HCT116 (cell line): Measurements from ENCODE around the gene PADI2.

Experiments
- MAX ChIP-seq: IDR thresholded peaks from 2 replicates; pipeline ENCODE4 v1.6.1; 2012
- POLR2A ChIP-seq: IDR thresholded peaks from 2 replicates; pipeline ENCODE4 v1.7.0; 2011; ENCODE audit warnings: borderline replicate concordance; ENCODE audit not compliant: insufficient read depth, insufficient read length; ENCODE audit errors: extremely low read depth
- SIN3A ChIP-seq: IDR thresholded peaks from 2 replicates; pipeline ENCODE4 v1.6.1; 2012; ENCODE audit warnings: low read depth
- YY1 ChIP-seq: IDR thresholded peaks from 2 replicates; pipeline ENCODE4 v1.6.1; 2011; ENCODE audit warnings: low read length, low read depth, moderate library complexity, mild to moderate bottlenecking; ENCODE audit not compliant: insufficient replicate concordance; ENCODE audit errors: extremely low read depth
- ZNF274 ChIP-seq: fragments of 200-500 bp; sonication (Bioruptor generic); IDR thresholded peaks from 2 replicates; pipeline ENCODE4 v1.6.1; 2014; ENCODE audit warnings: mild to moderate bottlenecking, low read depth, low read length, inconsistent platforms
- TF ChIP-seq, protein P1 (sequence below), 3 experiments: fragments of 200-600 bp in 1 of 3; sonication (generic) in 1 of 3; IDR thresholded peaks in 2 of 3; conservative IDR thresholded peaks in 1 of 3; 2 replicates each; pipeline ENCODE4 v1.5.1; 2012 to 2017; ENCODE audit warnings: low read depth in 2 of 3, low read length in 2 of 3, antibody characterized with exemption in 1 of 3, borderline replicate concordance in 1 of 3, control low read depth in 1 of 3, mild to moderate bottlenecking in 1 of 3, mixed read lengths in 1 of 3, mixed run types in 1 of 3, moderate library complexity in 1 of 3; ENCODE audit not compliant: insufficient read depth in 1 of 3
- TF ChIP-seq, protein P2 (sequence below): IDR thresholded peaks from 2 replicates; pipeline ENCODE4 v1.6.1; 2011; ENCODE audit warnings: mild to moderate bottlenecking, low read length, moderate library complexity; ENCODE audit not compliant: insufficient replicate concordance; ENCODE audit errors: extremely low read depth

GRCh38 chr1:17134034-17134433 is 14.8 kb upstream of the PADI2 start:
- no peak for TF ChIP-seq POLR2A
- TF ChIP-seq SIN3A = no peak
- no peak for TF ChIP-seq ZNF274
- TF ChIP-seq, protein P1, sequence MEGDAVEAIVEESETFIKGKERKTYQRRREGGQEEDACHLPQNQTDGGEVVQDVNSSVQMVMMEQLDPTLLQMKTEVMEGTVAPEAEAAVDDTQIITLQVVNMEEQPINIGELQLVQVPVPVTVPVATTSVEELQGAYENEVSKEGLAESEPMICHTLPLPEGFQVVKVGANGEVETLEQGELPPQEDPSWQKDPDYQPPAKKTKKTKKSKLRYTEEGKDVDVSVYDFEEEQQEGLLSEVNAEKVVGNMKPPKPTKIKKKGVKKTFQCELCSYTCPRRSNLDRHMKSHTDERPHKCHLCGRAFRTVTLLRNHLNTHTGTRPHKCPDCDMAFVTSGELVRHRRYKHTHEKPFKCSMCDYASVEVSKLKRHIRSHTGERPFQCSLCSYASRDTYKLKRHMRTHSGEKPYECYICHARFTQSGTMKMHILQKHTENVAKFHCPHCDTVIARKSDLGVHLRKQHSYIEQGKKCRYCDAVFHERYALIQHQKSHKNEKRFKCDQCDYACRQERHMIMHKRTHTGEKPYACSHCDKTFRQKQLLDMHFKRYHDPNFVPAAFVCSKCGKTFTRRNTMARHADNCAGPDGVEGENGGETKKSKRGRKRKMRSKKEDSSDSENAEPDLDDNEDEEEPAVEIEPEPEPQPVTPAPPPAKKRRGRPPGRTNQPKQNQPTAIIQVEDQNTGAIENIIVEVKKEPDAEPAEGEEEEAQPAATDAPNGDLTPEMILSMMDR (IDR thresholded peaks at IDR 0.05 in 2 of 3, conservative IDR thresholded peaks at IDR 0.05 in 1 of 3; ENCODE audit: borderline replicate concordance in 1 of 3, insufficient read depth in 1 of 3, low read depth in 2 of 3, low read length in 2 of 3) = no peak
- TF ChIP-seq, protein P2, sequence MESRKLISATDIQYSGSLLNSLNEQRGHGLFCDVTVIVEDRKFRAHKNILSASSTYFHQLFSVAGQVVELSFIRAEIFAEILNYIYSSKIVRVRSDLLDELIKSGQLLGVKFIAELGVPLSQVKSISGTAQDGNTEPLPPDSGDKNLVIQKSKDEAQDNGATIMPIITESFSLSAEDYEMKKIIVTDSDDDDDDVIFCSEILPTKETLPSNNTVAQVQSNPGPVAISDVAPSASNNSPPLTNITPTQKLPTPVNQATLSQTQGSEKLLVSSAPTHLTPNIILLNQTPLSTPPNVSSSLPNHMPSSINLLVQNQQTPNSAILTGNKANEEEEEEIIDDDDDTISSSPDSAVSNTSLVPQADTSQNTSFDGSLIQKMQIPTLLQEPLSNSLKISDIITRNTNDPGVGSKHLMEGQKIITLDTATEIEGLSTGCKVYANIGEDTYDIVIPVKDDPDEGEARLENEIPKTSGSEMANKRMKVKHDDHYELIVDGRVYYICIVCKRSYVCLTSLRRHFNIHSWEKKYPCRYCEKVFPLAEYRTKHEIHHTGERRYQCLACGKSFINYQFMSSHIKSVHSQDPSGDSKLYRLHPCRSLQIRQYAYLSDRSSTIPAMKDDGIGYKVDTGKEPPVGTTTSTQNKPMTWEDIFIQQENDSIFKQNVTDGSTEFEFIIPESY = no peak
- TF ChIP-seq MAX = no peak
- no peak for TF ChIP-seq YY1
